OCI-LY3 (cell line): ENCODE results near the gene TSC22D3.

Experiments
- CTCF ChIP-seq: fragments of 200-600, 300-600 bp; sonication (generic); IDR thresholded peaks from 2 replicates; pipeline ENCODE4 v1.5.1; 2014; ENCODE audit warnings: antibody characterized with exemption, low read length, low read depth
- EZH2phosphoT487 ChIP-seq: fragments of 200-600 bp; shearing (Covaris generic); IDR thresholded peaks from 2 replicates; pipeline ENCODE4 v1.6.1; 2018; ENCODE audit warnings: antibody characterized with exemption, mixed run types, low read depth

- TF ChIP-seq CTCF, result no peak
- TF ChIP-seq EZH2phosphoT487, result no peak
Measured at GRCh38 chrX:107787827-107788226, 12.2 kb upstream of the TSC22D3 start.
